H7 (cell line): ENCODE results near the gene SLC6A9. TPM values are rescaled to one million over a fixed set of nuclear protein-coding genes. Genes with fewer than 3 reads are reported as not detected.

Experiments used
- DNase-seq: peaks from one replicate; pipeline ENCODE4 v3.0.0; 2012
- H3K27me3 ChIP-seq: 2 replicates; pipeline ENCODE4 v1.6.0; 2011; ENCODE audit warnings: mild to moderate bottlenecking, low read length; ENCODE audit not compliant: control insufficient read depth, insufficient read depth
- H3K36me3 ChIP-seq: replicated peaks from 2 replicates; pipeline ENCODE4 v1.5.1; 2011; ENCODE audit warnings: low read length; ENCODE audit not compliant: control insufficient read depth, insufficient read depth
- H3K4me3 ChIP-seq: 2 replicates; pipeline ENCODE4 v1.5.1; 2011; ENCODE audit warnings: low read depth, mild to moderate bottlenecking, control low read depth, low read length, moderate library complexity; ENCODE audit not compliant: insufficient read depth
- total RNA-seq: library from RNA; depleted of rRNA; stranded (reverse); fragments of >200 nt; shearing (Covaris generic); gene quantifications from 2 replicates; pipeline ENCODE4 v1.2.3, GENCODE V29; 2014

The SLC6A9 gene
- total RNA-seq, 1 experiment from 2014 or later, result 8.2 TPM

GRCh38 chr1:44040418-44040817 lies 9.2 kb upstream of the SLC6A9 start:
- Histone ChIP-seq H3K36me3 (no peaks in the 10 kb centered on the region), H3K4me3 (no peak overlapping the region), H3K27me3 (peaks cover 7% of the 10 kb centered on the region; the same call in 1 of the 2 replicates)
- no peak for DNase-seq

GRCh38 chr1:44038876-44039657 lies 7.8 kb upstream of the SLC6A9 start:
- peaks cover 7% of the 10 kb centered on the region; the same call in 1 of the 2 replicates for H3K27me3 ChIP-seq
- no peaks in the 10 kb centered on the region for H3K36me3 ChIP-seq
- DNase-seq, result no peak
- H3K4me3 ChIP-seq, result no peak overlapping the region

GRCh38 chr1:44037154-44037553 lies 5.9 kb upstream of the SLC6A9 start:
- DNase-seq, result no peak
- no peaks in the 10 kb centered on the region for H3K27me3 ChIP-seq
- no peak overlapping the region for H3K4me3 ChIP-seq
- no peaks in the 10 kb centered on the region for H3K36me3 ChIP-seq

GRCh38 chr1:44036409-44037139 lies 5.3 kb upstream of the SLC6A9 start:
- peak; percentile 76 for DNase-seq
- no peaks in the 10 kb centered on the region for H3K27me3 ChIP-seq
- H3K36me3 ChIP-seq, result no peaks in the 10 kb centered on the region
- H3K4me3 ChIP-seq, result no peak overlapping the region

GRCh38 chr1:44035726-44036408 lies 4.6 kb upstream of the SLC6A9 start:
- no peak overlapping the region for H3K4me3 ChIP-seq
- H3K27me3 ChIP-seq, result no peaks in the 10 kb centered on the region
- no peaks in the 10 kb centered on the region for H3K36me3 ChIP-seq
- peak; percentile 67 for DNase-seq

GRCh38 chr1:44034976-44035716 lies 3.9 kb upstream of the SLC6A9 start:
- no peaks in the 10 kb centered on the region for H3K36me3 ChIP-seq
- no peaks in the 10 kb centered on the region for H3K27me3 ChIP-seq
- H3K4me3 ChIP-seq, result no peak overlapping the region
- no peak for DNase-seq

- DNase-seq, result no peak
- Histone ChIP-seq H3K36me3 (no peaks in the 10 kb centered on the region), H3K27me3 (no peaks in the 10 kb centered on the region), H3K4me3 (no peak overlapping the region)
Observed at GRCh38 chr1:44034423-44034822, 3.2 kb upstream of the SLC6A9 start.

GRCh38 chr1:44033756-44034155 lies 2.5 kb upstream of the SLC6A9 start:
- no peak overlapping the region for H3K4me3 ChIP-seq
- no peaks in the 10 kb centered on the region; the same call in 1 of the 2 replicates for H3K27me3 ChIP-seq
- peak; percentile 33 for DNase-seq
- H3K36me3 ChIP-seq, result no peaks in the 10 kb centered on the region

GRCh38 chr1:44033041-44033575 lies 1.8 kb upstream of the SLC6A9 start:
- Histone ChIP-seq H3K4me3 (no peak overlapping the region), H3K36me3 (no peaks in the 10 kb centered on the region), H3K27me3 (no peaks in the 10 kb centered on the region; the same call in 1 of the 2 replicates)
- DNase-seq, result no peak

GRCh38 chr1:44032170-44032790 lies 1.0 kb upstream of the SLC6A9 start:
- H3K36me3 ChIP-seq, result no peaks in the 10 kb centered on the region
- no peaks in the 10 kb centered on the region; the same call in 1 of the 2 replicates for H3K27me3 ChIP-seq
- peak; percentile 54 for DNase-seq
- H3K4me3 ChIP-seq, result peak overlapping the region; percentile 97; the same call in 1 of the 2 replicates

GRCh38 chr1:44030605-44031251 lies 534 bp downstream of the SLC6A9 start:
- no peaks in the 10 kb centered on the region; the same call in 1 of the 2 replicates for H3K27me3 ChIP-seq
- H3K36me3 ChIP-seq, result no peaks in the 10 kb centered on the region
- DNase-seq, result peak; percentile 88
- H3K4me3 ChIP-seq, result peak overlapping the region; percentile 97

GRCh38 chr1:44029911-44030604 lies 1.2 kb downstream of the SLC6A9 start:
- Histone ChIP-seq H3K27me3 (no peaks in the 10 kb centered on the region; the same call in 1 of the 2 replicates), H3K36me3 (no peaks in the 10 kb centered on the region), H3K4me3 (peak overlapping the region; percentile 97)
- DNase-seq, result peak; percentile 97
